ENCODE data around the gene HRH1. TPM values are rescaled to one million over a fixed set of nuclear protein-coding genes. Genes with fewer than 3 reads are reported as not detected.

Gene HRH1
- 11.2 and 12.3 TPM in 2 replicates for total RNA-seq

GRCh38 chr3:11154036-11154952 is at the start of gene HRH1:
Gene HRH1, plus strand, starts transcription at chr3:11154493. Its CDS starts 104,545 bp downstream, at chr3:11259038.

GRCh38 chr3:11271986-11272904 is 118.0 kb downstream of the HRH1 start, which contains the start of gene ATG7:
Gene ATG7, plus strand, starts transcription at chr3:11272397. Its CDS starts 26,299 bp downstream, at chr3:11298696.

Other genes starting within 250 kb of the HRH1 start
- gene SLC6A1, start 161.7 kb upstream of the HRH1 start, total RNA-seq, result not detected in 2 replicates
- 55.0 and 58.2 TPM in 2 replicates for gene ATG7, start 117.9 kb downstream of the HRH1 start, total RNA-seq